ENCODE data around the gene SAA2.

SAA2 gene

DNA sequence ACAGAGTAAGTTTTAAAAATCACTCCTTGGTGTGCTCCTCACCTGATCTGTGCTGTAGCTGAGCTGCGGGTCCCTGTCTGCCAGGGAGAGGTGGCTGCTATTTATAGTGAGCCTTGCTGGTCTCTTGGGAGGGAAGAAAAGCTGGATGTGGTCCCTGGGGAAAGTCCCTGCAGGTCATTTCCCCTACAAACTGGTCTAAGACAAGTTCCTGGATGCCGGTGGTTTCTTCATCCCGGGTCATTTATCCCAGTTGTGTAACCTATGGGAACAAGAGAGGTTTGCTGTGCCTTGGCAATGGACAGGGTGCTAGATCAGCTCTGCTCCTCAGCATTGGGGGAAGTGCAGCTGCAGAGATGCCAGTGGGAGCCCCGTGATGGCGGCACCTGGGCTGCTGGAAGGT is at the start of gene SAA2:
Gene SAA2 (minus strand): TSS at position 108 of the 400 bp plus-strand sequence. CDS start 657 bp downstream, outside the sequence.
- DNase-seq (ENCODE audit: low read depth), result peak; percentile 5
- TF ChIP-seq, protein P1, sequence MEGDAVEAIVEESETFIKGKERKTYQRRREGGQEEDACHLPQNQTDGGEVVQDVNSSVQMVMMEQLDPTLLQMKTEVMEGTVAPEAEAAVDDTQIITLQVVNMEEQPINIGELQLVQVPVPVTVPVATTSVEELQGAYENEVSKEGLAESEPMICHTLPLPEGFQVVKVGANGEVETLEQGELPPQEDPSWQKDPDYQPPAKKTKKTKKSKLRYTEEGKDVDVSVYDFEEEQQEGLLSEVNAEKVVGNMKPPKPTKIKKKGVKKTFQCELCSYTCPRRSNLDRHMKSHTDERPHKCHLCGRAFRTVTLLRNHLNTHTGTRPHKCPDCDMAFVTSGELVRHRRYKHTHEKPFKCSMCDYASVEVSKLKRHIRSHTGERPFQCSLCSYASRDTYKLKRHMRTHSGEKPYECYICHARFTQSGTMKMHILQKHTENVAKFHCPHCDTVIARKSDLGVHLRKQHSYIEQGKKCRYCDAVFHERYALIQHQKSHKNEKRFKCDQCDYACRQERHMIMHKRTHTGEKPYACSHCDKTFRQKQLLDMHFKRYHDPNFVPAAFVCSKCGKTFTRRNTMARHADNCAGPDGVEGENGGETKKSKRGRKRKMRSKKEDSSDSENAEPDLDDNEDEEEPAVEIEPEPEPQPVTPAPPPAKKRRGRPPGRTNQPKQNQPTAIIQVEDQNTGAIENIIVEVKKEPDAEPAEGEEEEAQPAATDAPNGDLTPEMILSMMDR (conservative IDR thresholded peaks at IDR 0.05; ENCODE audit: low read depth, low read length), result no peak

DNA sequence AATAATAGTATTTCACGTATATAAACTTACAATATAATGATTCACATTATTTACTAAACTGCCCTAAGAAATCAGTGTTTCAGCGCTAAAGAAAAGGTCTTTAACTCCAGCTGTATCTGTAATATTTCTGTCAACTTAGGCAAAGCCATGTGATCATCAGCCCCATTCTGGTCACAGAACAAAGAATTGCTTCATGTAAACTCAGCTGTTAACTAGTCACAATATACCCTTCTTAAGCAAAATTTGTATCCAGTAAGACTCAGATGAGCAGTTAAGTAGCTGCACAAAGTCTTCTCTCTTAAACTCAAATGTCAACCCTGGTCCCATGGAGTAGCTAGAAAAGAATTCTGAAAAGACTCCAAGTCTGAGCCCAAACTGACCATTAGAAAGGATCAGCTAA is 46.8 kb upstream of the SAA2 start:
- H3K4me3 ChIP-seq (ENCODE audit: low read depth, low read length), result no peak overlapping the region
- TF ChIP-seq, protein P1 (conservative IDR thresholded peaks at IDR 0.05; ENCODE audit: low read depth, low read length), result no peak
- DNase-seq (ENCODE audit: low read depth), result no peak

More for the DNA sequence above, at the start of gene SAA2:
- H3K4me3 ChIP-seq (ENCODE audit: low read depth, low read length), result no peak within 1 kb of the TSS

GRCh38 chr11:18294862-18295261 is 46.4 kb upstream of the SAA2 start:
- TF ChIP-seq, protein P1 (conservative IDR thresholded peaks at IDR 0.05; ENCODE audit: low read depth, low read length), result no peak
- no peak for DNase-seq (ENCODE audit: low read depth)
- H3K4me3 ChIP-seq (ENCODE audit: low read depth, low read length), result no peak overlapping the region

DNA sequence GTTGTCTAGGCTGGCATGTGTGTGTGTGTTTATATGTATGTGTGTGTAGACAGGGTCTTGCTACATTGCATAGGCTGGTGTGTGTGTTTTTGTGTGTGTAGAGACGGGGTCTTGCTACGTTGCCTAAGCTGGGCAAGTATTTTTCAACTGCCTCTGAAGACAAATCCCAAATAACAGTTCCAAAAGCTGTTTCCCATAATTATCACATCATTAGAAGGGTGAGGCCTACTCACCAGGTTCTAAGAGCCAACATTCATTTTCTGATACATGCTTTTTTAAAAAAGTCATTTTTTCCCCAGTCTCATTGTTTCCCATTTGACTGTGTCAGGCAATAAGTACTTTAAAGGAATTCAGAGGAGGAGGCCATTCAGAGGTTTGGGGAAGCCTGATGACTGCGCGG is 40.4 kb upstream of the SAA2 start:
- TF ChIP-seq, protein P1 (conservative IDR thresholded peaks at IDR 0.05; ENCODE audit: low read depth, low read length), result no peak
- DNase-seq (ENCODE audit: low read depth), result no peak
- no peak overlapping the region for H3K4me3 ChIP-seq (ENCODE audit: low read depth, low read length)

DNA sequence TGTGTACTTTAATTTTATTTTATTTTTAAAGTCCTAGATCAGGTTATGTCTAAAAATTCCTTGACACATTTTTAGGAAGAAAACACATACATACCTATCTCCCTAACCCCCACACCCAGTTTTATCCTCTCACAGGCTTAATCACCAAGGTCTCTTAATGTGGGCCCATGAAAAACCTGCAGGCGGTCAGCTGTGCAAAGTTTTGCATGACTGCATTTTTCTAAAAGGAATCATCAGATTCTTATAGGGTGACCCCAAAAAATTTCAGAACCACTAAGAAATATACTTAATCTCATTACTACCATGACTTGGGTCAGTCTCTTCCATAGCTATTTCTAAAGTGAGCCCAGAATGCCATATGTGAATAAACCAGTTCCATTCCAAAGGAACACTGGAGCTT is 37.4 kb upstream of the SAA2 start:
- TF ChIP-seq, protein P1 (conservative IDR thresholded peaks at IDR 0.05; ENCODE audit: low read depth, low read length), result no peak
- H3K4me3 ChIP-seq (ENCODE audit: low read depth, low read length), result no peak overlapping the region
- DNase-seq (ENCODE audit: low read depth), result no peak

DNA sequence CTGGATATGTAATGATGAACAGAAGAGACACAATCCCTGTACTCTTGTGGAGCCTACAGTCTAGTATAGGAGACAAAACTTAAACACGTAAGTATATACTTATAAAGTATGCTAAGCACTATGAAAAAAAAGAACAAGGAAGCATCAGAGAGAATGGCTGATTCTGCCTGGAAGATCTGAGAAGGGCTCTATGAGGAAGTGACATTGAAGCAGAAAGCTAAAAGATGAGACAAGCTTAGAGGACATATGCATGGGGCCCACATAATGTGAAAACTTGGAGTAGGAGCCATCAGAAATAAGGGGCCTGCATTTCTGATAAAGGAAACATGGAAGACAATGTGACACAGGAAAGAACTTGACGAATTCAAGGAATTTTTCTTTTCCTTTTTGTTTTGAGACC is 34.2 kb upstream of the SAA2 start:
- no peak for DNase-seq (ENCODE audit: low read depth)
- TF ChIP-seq, protein P1 (conservative IDR thresholded peaks at IDR 0.05; ENCODE audit: low read depth, low read length), result no peak
- no peak overlapping the region for H3K4me3 ChIP-seq (ENCODE audit: low read depth, low read length)

DNA sequence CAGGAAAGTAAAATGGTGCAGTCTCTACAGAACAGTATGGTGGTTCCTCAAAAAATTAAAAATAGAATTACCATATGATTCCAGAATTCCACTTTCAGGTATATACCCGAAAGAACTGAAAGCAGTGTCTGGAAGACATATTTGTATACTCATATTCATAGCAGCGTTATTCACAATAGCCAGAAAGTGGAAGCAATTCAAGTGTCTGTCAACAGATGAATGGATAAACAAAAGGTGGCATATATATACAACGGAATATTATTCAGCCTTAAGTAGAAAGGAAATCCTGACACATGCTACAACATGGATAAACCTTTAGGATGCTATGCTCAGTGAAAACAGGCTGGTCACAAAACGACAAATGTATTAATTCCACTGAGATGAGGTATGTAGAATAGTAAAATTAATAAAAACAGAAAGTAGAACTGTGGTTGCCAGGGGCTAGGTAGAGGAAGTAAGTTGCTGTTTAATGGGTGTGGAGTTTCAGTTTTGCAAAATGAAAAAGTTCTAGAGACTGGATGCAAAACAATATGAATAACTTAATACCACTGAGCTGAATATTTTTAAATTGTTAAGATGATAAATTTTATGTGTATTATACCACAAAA is 32.1 kb upstream of the SAA2 start:
- TF ChIP-seq, protein P1 (conservative IDR thresholded peaks at IDR 0.05; ENCODE audit: low read depth, low read length), result no peak
- no peak overlapping the region for H3K4me3 ChIP-seq (ENCODE audit: low read depth, low read length)
- no peak for DNase-seq (ENCODE audit: low read depth)

All from choroid plexus epithelial cell (primary cell).